Cardiac muscle cell (in vitro differentiated cells and primary cell): ENCODE data around the gene GNG14. TPM values are rescaled to one million over a fixed set of nuclear protein-coding genes. Genes with fewer than 3 reads are reported as not detected.
A peak's percentile ranks its signal among the peaks of the same experiment; 100 is the strongest.
"Not testable (repeated sequence)": the region's sequence is repeated elsewhere in the genome, so short reads cannot be mapped to it uniquely, and the experiment has no call there.

Experiments used
- DNase-seq, 2 donors: peaks; one replicate each; pipeline versions ENCODE4 v3.0.0 to v3.0.0-alpha.2; 2010 to 2017; ENCODE audit warnings: low read depth in 1 of 2, low spot score in 1 of 2
- H3K27ac ChIP-seq: fragments of 200-600 bp; sonication (generic); 2 replicates; pipeline ENCODE4 v1.5.1; 2016
- H3K27me3 ChIP-seq: fragments of 200-600 bp; sonication (generic); 2 replicates; pipeline ENCODE4 v1.6.0; 2016; ENCODE audit warnings: control low read depth
- H3K36me3 ChIP-seq: fragments of 200-600 bp; sonication (generic); 2 replicates; pipeline ENCODE4 v1.5.1; 2016; ENCODE audit warnings: control low read depth
- H3K4me1 ChIP-seq: fragments of 200-600 bp; sonication (generic); 2 replicates; pipeline ENCODE4 v1.8.1; 2017; ENCODE audit warnings: low read depth, mild to moderate bottlenecking, mixed run types
- H3K4me3 ChIP-seq: fragments of 200-600 bp; sonication (generic); 2 replicates; pipeline ENCODE4 v1.5.1; 2016; ENCODE audit warnings: mild to moderate bottlenecking
- H3K9me3 ChIP-seq: fragments of 200-600 bp; sonication (generic); 2 replicates; pipeline ENCODE4 v1.5.1; 2017; ENCODE audit warnings: low read depth, mild to moderate bottlenecking, control low read depth
- polyA plus RNA-seq: library from polyadenylated mRNA; unstranded; fragments of >200 nt; fragmentation: Nextera tagmentation; extraction: Ambion mirVana; gene quantifications from 2 replicates; pipeline ENCODE4 v1.2.1, GENCODE V29; 2016
- total RNA-seq: library from RNA; depleted of rRNA; stranded (reverse); fragments of >200 nt; gene quantifications from 2 replicates; pipeline ENCODE4 v1.2.3, GENCODE V29; 2016
- TF ChIP-seq, protein P1 (sequence below): IDR thresholded peaks from 2 replicates; pipeline ENCODE4 v1.5.1; 2012; ENCODE audit warnings: low read depth, mild to moderate bottlenecking, low read length

Gene GNG14
- total and polyA plus RNA-seq, 2 experiments from 2014 or later = 1.1 TPM; not detected in 1

DNA sequence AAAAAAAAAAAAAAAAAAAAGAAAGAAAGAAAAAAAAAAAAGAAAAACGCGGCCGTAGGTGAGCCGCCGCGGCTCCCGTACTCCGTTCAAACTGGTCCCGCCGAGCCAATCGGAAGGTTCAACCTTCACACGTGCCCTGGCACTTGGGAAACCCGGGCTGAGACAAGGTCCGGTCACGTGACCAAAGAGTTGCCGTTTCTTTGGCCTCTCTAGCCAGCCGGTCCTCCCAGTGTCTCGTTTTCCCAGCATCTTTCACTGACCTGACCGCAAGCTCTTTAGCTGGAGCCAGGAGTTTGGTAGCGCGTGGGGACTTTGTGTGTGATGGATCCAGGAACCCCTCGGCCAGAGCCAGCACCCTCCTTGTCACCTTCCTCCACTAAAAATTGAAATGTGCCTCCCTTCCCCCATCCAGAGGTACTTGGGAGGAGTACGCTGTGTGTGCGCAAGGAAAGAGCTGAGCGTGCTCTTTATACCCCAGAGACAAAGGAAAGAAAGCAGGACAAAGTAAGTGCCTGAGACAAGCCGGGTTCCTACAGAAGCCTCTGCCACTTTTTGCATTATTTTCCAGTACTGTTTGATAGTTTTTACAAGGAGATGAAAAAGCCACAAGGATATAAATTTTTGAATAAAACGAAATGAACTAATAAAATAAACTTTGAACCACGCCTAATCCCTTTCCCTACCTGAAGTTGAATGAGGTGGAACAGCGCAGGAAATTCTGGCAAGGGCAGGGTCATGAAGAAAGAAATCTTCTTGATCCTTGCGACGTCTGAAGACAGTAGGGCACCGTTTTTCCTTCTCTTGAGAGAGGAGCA lies 35.0 kb downstream of the GNG14 start:
- Histone ChIP-seq H3K9me3 (no peaks in the 10 kb centered on the region), H3K27ac (peak overlapping the region; percentile 99), H3K36me3 (peaks cover 5% of the 10 kb centered on the region), H3K27me3 (no peaks in the 10 kb centered on the region), H3K4me1 (peaks cover 7% of the 10 kb centered on the region), H3K4me3 (peak overlapping the region; percentile 64)
- DNase-seq = peak; percentile 100
- TF ChIP-seq, protein P1, sequence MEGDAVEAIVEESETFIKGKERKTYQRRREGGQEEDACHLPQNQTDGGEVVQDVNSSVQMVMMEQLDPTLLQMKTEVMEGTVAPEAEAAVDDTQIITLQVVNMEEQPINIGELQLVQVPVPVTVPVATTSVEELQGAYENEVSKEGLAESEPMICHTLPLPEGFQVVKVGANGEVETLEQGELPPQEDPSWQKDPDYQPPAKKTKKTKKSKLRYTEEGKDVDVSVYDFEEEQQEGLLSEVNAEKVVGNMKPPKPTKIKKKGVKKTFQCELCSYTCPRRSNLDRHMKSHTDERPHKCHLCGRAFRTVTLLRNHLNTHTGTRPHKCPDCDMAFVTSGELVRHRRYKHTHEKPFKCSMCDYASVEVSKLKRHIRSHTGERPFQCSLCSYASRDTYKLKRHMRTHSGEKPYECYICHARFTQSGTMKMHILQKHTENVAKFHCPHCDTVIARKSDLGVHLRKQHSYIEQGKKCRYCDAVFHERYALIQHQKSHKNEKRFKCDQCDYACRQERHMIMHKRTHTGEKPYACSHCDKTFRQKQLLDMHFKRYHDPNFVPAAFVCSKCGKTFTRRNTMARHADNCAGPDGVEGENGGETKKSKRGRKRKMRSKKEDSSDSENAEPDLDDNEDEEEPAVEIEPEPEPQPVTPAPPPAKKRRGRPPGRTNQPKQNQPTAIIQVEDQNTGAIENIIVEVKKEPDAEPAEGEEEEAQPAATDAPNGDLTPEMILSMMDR = no peak

DNA sequence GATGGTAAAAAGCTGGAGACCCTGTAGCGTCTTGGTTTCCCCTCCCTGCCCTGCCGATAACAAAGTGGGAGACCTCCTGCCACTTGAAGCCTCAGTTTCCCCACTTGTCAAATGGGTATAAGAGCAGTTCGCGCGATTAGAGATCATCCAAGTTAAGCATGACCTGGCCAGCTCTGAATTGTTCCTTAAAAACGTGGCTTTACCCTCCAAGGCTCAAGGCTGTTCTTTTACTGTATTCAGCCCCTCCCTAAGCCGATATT lies 35.5 kb downstream of the GNG14 start:
- TF ChIP-seq, protein P1 = no peak
- Histone ChIP-seq H3K36me3 (peaks cover 4% of the 10 kb centered on the region), H3K27ac (peak overlapping the region; percentile 99), H3K9me3 (no peaks in the 10 kb centered on the region), H3K27me3 (no peaks in the 10 kb centered on the region), H3K4me1 (peaks cover 7% of the 10 kb centered on the region), H3K4me3 (peak overlapping the region; percentile 64)
- peak in 1 of 2 donors; percentile 2 for DNase-seq

DNA sequence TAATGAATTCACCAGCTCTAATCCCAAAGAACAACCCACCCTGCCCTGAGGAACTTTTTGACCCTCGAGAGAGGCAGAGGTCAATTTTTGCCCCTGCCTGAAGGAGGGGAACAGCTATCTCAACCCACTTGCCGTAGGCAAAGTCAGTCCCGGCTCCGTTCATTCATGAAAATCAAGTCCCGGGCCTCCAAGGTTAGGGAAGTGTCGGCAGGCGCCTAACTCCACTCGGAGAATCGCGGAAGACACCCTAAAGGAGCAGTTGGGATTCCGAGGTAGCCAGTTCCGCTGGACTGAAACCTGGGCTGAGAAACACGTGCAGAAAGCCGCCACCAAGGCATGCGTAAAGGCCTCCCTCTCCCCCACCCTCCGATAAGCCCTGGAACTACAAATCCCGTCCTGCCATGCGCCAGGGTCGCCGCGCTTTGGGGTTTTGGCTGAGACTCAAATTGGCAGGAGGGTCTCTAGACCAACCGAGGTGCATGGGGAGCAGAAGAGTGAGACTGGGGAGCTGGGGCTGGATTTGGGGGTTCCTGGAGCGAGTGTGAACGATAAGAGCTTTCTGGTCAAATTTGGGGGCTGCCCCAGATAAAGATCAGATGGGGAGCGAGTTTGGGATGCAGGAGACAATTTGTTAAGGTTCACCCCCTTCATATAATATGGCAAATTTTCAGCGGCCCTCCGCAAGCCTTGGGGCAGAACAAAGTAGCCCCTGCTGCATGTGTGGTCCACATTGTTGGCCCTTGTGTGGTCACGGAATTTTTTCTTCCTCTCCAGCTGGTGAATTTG lies 36.0 kb downstream of the GNG14 start, which contains the start of gene TNPO2:
Gene TNPO2, minus strand, starts transcription at position 292 of the 786 bp plus-strand sequence. CDS start 2,955 bp downstream, outside the sequence.
- TF ChIP-seq, protein P1 = no peak
- peak; percentile 75 to 83 for DNase-seq
- Histone ChIP-seq H3K4me1 (peaks cover 7% of the 10 kb centered on the region), H3K36me3 (no peaks in the 10 kb centered on the region), H3K4me3 (peak within 1 kb of the TSS; percentile 64), H3K27ac (peak within 1 kb of the TSS; percentile 99), H3K9me3 (no peaks in the 10 kb centered on the region), H3K27me3 (no peaks in the 10 kb centered on the region)

DNA sequence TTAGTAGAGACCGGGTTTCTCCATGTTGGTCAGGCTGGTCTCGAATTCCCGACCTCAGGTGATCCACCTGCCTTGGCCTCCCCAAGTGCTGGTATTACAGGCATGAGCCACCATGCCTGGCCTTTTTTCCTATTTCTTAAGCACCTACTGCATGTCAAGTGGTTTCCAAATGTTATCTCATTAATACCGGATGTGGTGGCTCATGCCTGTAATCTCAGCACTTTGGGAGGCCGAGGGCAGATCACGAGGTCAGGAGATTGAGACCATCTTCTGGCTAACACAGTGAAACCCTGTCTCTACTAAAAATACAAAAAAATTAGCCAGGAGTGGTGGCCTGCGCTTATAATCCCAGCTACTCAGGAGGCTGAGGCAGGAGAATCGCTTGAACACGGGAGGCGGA lies 37.8 kb downstream of the GNG14 start:
- not testable (repeated sequence) for H3K27ac ChIP-seq, H3K36me3 ChIP-seq, H3K9me3 ChIP-seq, H3K4me1 ChIP-seq, H3K4me3 ChIP-seq, DNase-seq, H3K27me3 ChIP-seq

DNA sequence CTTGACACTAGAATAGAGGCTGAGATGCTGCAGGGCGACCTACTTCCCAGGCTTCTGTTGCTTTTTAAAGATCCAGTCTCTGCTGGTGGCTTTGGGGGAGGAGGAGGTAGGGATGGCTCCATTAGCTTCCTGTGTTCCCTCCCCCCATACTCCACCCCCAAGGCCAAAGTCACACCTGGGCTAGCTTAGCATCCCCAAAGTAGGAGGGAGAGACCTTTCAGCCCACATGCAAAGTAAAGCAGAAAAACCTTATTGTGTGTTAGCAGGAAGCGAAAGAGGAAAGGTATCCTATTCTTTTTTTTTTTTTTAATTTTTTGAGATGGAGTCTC lies 39.2 kb downstream of the GNG14 start:
- Histone ChIP-seq H3K4me1 (no peaks in the 10 kb centered on the region), H3K27me3 (no peaks in the 10 kb centered on the region), H3K4me3 (no peak overlapping the region), H3K9me3 (no peaks in the 10 kb centered on the region), H3K36me3 (peaks cover 9% of the 10 kb centered on the region), H3K27ac (no peak overlapping the region)
- TF ChIP-seq, protein P1 = no peak
- no peak for DNase-seq
